Ishikawa (cell line): ENCODE results near the gene AGXT.

ENCODE experiments used
- CEBPB ChIP-seq: IDR thresholded peaks from 2 replicates; pipeline ENCODE4 v1.6.1; 2012
- CREB1 ChIP-seq: IDR thresholded peaks from 2 replicates; pipeline ENCODE4 v1.6.1; 2012; ENCODE audit warnings: low read depth
- EGR1 ChIP-seq: IDR thresholded peaks from 2 replicates; pipeline ENCODE4 v1.6.1; 2012
- EP300 ChIP-seq: IDR thresholded peaks from 2 replicates; pipeline ENCODE4 v1.6.1; 2012; ENCODE audit warnings: borderline replicate concordance
- FOXM1 ChIP-seq: IDR thresholded peaks from 2 replicates; pipeline ENCODE4 v1.6.1; 2012; ENCODE audit warnings: low read depth, borderline replicate concordance
- NFIC ChIP-seq: IDR thresholded peaks from 2 replicates; pipeline ENCODE4 v1.6.1; 2012
- RAD21 ChIP-seq: IDR thresholded peaks from 2 replicates; pipeline ENCODE4 v1.6.1; 2012; ENCODE audit warnings: low read depth
- TAF1 ChIP-seq: IDR thresholded peaks from 2 replicates; pipeline ENCODE4 v1.6.1; 2012; ENCODE audit warnings: low read depth, mild to moderate bottlenecking
- TCF12 ChIP-seq: IDR thresholded peaks from 2 replicates; pipeline ENCODE4 v1.6.1; 2012; ENCODE audit warnings: low read depth
- TEAD4 ChIP-seq: IDR thresholded peaks from 2 replicates; pipeline ENCODE4 v1.6.1; 2012
- YY1 ChIP-seq: IDR thresholded peaks from 2 replicates; pipeline ENCODE4 v1.6.1; 2012; ENCODE audit warnings: low read depth
- ZBTB7A ChIP-seq: IDR thresholded peaks from 2 replicates; pipeline ENCODE4 v1.6.1; 2012; ENCODE audit warnings: low read depth
- TF ChIP-seq, protein P1 (sequence below): IDR thresholded peaks from 2 replicates; pipeline ENCODE4 v1.6.1; 2012
- TF ChIP-seq, protein P2 (sequence below): IDR thresholded peaks from 2 replicates; pipeline ENCODE4 v1.6.1; 2012; ENCODE audit warnings: low read depth, mild to moderate bottlenecking
- TF ChIP-seq, protein P3 (sequence below): IDR thresholded peaks from 2 replicates; pipeline ENCODE4 v1.6.1; 2012

Gene AGXT

GRCh38 chr2:240894836-240895558 lies 26.4 kb downstream of the AGXT start:
- TF ChIP-seq TEAD4 (no peak), RAD21 (no peak), TAF1 (no peak), EP300 (no peak), ZBTB7A (no peak; the same call in 1 of the 2 replicates), YY1 (no peak), FOXM1 (no peak), CREB1 (no peak), TCF12 (no peak), CEBPB (no peak)
- TF ChIP-seq, protein P1, sequence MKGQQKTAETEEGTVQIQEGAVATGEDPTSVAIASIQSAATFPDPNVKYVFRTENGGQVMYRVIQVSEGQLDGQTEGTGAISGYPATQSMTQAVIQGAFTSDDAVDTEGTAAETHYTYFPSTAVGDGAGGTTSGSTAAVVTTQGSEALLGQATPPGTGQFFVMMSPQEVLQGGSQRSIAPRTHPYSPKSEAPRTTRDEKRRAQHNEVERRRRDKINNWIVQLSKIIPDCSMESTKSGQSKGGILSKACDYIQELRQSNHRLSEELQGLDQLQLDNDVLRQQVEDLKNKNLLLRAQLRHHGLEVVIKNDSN, result no peak

DNA sequence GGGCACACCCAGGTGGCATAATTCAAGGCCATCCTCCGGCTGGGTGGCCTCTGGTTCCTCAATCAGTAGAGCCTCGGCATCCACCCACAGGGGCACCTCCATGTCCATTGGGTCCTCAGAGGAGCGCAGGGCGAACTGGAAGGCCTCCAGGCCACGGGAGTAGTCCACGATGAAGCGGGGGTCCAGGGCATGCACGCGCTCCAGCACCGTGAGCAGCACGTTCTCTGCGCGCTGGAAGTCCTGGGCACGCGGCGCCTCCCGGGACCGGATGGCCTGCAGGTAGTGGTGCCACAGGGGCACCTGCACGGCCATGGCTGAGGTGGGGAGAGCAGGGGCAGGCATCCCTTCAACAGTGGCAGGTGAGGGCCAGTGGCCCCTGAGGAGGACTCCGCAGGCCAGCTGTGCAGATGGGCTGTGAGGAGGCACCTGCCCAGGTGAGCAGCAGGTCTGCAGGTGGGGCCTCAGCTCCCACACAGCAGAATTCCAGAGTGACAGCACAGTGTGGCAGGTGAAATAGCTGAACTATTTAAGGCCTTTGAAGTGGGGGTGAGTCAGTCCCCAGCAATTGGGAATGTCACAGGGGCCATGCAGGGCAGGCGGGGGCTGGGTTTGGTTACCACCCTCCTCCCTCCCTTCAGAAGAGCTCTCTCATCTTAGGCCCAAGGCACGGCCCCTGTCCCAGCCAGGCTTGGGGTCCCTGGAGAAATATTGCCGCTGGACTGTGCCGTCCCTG lies 27.2 kb downstream of the AGXT start, which contains the start of gene MAB21L4:
TSS of gene MAB21L4 (minus strand) at position 501 of the 733 bp plus-strand sequence. CDS start at position 342, 159 bp downstream.
- TF ChIP-seq FOXM1 (peak; percentile 56; the same call in 1 of the 2 replicates), CEBPB (0 out of 2 replicates have a peak, but pooled peaks have one; percentile 17), TAF1 (no peak), RAD21 (peak; percentile 16; the same call in 1 of the 2 replicates), TEAD4 (peak; percentile 98), NFIC (peak; percentile 76), YY1 (0 out of 2 replicates have a peak, but pooled peaks have one; percentile 32), TCF12 (peak; percentile 98), CREB1 (no peak), EP300 (peak; percentile 90), ZBTB7A (0 out of 2 replicates have a peak, but pooled peaks have one; percentile 26), EGR1 (peak; percentile 48; the same call in 1 of the 2 replicates)
- TF ChIP-seq, protein P2, sequence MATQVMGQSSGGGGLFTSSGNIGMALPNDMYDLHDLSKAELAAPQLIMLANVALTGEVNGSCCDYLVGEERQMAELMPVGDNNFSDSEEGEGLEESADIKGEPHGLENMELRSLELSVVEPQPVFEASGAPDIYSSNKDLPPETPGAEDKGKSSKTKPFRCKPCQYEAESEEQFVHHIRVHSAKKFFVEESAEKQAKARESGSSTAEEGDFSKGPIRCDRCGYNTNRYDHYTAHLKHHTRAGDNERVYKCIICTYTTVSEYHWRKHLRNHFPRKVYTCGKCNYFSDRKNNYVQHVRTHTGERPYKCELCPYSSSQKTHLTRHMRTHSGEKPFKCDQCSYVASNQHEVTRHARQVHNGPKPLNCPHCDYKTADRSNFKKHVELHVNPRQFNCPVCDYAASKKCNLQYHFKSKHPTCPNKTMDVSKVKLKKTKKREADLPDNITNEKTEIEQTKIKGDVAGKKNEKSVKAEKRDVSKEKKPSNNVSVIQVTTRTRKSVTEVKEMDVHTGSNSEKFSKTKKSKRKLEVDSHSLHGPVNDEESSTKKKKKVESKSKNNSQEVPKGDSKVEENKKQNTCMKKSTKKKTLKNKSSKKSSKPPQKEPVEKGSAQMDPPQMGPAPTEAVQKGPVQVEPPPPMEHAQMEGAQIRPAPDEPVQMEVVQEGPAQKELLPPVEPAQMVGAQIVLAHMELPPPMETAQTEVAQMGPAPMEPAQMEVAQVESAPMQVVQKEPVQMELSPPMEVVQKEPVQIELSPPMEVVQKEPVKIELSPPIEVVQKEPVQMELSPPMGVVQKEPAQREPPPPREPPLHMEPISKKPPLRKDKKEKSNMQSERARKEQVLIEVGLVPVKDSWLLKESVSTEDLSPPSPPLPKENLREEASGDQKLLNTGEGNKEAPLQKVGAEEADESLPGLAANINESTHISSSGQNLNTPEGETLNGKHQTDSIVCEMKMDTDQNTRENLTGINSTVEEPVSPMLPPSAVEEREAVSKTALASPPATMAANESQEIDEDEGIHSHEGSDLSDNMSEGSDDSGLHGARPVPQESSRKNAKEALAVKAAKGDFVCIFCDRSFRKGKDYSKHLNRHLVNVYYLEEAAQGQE, result no peak
- TF ChIP-seq, protein P3, sequence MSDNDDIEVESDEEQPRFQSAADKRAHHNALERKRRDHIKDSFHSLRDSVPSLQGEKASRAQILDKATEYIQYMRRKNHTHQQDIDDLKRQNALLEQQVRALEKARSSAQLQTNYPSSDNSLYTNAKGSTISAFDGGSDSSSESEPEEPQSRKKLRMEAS, result peak; percentile 67
- TF ChIP-seq, protein P1, result peak; percentile 54

DNA sequence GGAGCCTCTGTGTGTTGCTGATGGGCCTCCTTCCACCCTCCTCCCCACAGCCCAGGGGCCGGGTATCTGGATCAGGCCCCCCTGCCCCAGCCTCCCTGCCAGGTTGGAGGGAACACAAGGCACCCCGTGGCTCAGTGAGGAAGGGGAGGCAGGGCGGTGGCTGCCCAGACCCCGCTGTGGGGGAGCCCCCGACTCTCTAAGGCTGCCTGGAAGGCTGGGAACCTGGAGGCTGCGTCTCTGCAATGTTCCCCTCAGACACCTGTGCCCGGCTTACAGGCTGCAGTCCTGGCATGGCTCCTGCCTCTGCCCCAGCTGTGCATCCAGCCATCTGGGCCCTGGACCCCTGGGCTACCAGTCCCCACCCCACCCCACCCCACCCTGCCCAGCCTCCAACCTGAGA lies 27.8 kb downstream of the AGXT start:
- TF ChIP-seq, protein P1, result no peak
- TF ChIP-seq TEAD4, result no peak
- no peak for TF ChIP-seq TCF12
- TF ChIP-seq, protein P2, result no peak
- no peak for TF ChIP-seq FOXM1
- TF ChIP-seq YY1, result no peak
- TF ChIP-seq, protein P3, result no peak
- TF ChIP-seq EGR1, result no peak
- TF ChIP-seq ZBTB7A, result no peak
- TF ChIP-seq EP300, result no peak
- TF ChIP-seq CEBPB, result no peak
- no peak for TF ChIP-seq NFIC
- TF ChIP-seq TAF1, result no peak

DNA sequence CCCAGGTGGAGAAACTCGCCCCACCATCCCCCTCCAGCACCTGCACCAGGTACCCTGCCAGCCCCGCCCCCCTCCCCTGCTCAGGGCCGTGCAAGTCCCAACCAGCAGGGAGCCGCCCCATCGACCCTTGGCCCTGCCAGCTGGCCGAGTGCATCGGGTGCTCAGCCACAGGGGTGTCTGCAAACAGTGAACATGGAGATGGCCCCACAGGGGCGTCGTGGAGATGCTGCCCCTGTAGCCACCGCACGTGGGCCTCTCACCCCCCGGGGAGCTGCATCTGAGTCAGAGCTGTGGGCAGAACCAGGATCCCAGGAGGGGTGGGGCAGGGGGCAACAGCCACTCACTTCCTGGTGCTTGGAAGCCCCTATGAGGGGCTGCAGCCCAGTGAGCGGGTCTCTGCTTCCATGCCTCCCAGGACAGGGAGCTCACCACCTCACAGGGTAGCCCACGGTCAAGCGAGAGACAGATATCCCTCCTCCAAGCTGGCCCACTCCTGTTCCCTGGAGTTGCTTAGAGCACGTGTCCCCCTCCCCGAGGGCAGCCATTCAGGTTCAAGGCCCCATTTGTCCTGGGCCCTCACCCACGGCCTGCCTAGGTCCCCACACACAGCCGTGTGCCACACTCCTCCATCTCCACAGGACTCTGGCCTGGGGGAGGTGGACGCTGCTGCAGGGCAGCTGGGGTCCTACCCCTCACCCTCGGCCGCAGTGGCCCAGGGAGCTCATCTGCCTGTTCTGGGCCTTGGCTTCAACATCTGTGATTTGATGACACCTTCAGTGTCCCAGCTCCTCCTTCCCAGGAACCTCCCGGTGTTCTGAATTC lies 28.5 kb downstream of the AGXT start:
- TF ChIP-seq ZBTB7A (peak; percentile 62; the same call in 1 of the 2 replicates), TAF1 (no peak), YY1 (no peak), FOXM1 (no peak), TCF12 (peak; percentile 92), NFIC (peak; percentile 56), CEBPB (no peak), TEAD4 (peak; percentile 48; the same call in 1 of the 2 replicates), CREB1 (no peak), EGR1 (no peak), RAD21 (0 out of 2 replicates have a peak, but pooled peaks have one; percentile 1), EP300 (peak; percentile 83)
- TF ChIP-seq, protein P3, result peak; percentile 92
- TF ChIP-seq, protein P1, result no peak
- TF ChIP-seq, protein P2, result no peak
